Thymus (tissue), 11 donors: ENCODE data around the gene QKI. TPM values are rescaled to one million over a fixed set of nuclear protein-coding genes. Genes with fewer than 3 reads are reported as not detected.

Source experiments
- DNase-seq, 9 donors: peaks; one replicate each; pipeline ENCODE4 v3.0.0-alpha.2; 2013; ENCODE audit warnings: low spot score in 9 of 9, low read depth in 6 of 9, missing footprints in 1 of 9
- H3K27ac ChIP-seq, 2 donors: one replicate each; pipeline ENCODE4 v1.5.1; 2013; ENCODE audit warnings: control low read depth in 1 of 2, low read depth in 1 of 2, low read length in 1 of 2, mild to moderate bottlenecking in 1 of 2, moderate library complexity in 1 of 2
- H3K27me3 ChIP-seq, 2 donors: one replicate each; pipeline ENCODE4 v1.5.1; 2013; ENCODE audit warnings: low read length in 1 of 2; ENCODE audit not compliant: control insufficient read depth in 2 of 2, insufficient read depth in 1 of 2
- H3K36me3 ChIP-seq, 2 donors: one replicate each; pipeline ENCODE4 v1.5.1; 2013; ENCODE audit warnings: low read length in 1 of 2, mild to moderate bottlenecking in 1 of 2, moderate library complexity in 1 of 2; ENCODE audit not compliant: control insufficient read depth in 2 of 2, insufficient read depth in 2 of 2
- H3K4me1 ChIP-seq, 2 donors: one replicate each; pipeline ENCODE4 v1.5.1; 2013; ENCODE audit warnings: low read length in 2 of 2; ENCODE audit not compliant: control insufficient read depth in 2 of 2, insufficient read depth in 2 of 2
- H3K4me3 ChIP-seq, 2 donors: one replicate each; pipeline ENCODE4 v1.5.1; 2013; ENCODE audit warnings: low read length in 2 of 2, control low read depth in 1 of 2, mild to moderate bottlenecking in 1 of 2
- H3K9me3 ChIP-seq, 2 donors: one replicate each; pipeline ENCODE4 v1.5.1; 2013; ENCODE audit warnings: low read length in 1 of 2, mild to moderate bottlenecking in 1 of 2; ENCODE audit not compliant: control insufficient read depth in 2 of 2, insufficient read depth in 1 of 2
- WGBS: extraction: QIAGEN DNeasy Blood & Tissue Kit; methylation state at CpG from one replicate; pipeline ENCODE4 v1.1.7; 2013; 5-methylcytosine and 5-hydroxymethylcytosine counted together
- polyA plus RNA-seq: library from polyadenylated mRNA; stranded (reverse); fragments of 200-250 nt; gene quantifications from one replicate; pipeline ENCODE4 v1.2.3, GENCODE V29; 2013
- total RNA-seq: library from RNA; stranded (reverse); fragments of 120-200 nt; gene quantifications from one replicate; pipeline ENCODE4 v1.2.4, GENCODE V29; 2013
- donor health status: healthy.

QKI gene
- total and polyA plus RNA-seq, 2 donors, result 23.5 to 80.1 TPM

GRCh38 chr6:163599136-163599535, 184.6 kb downstream of the QKI start:
- no peaks in the 10 kb centered on the region for H3K4me1 ChIP-seq

GRCh38 chr6:163599684-163600083, 185.2 kb downstream of the QKI start:
- no peaks in the 10 kb centered on the region for H3K27me3 ChIP-seq
- DNase-seq, result no peak
- no peaks in the 10 kb centered on the region for H3K36me3 ChIP-seq
- no peaks in the 10 kb centered on the region for H3K9me3 ChIP-seq
- WGBS, result 98% methylated on average over 2 of the region's 2 CpGs
- H3K27ac ChIP-seq, result no peak overlapping the region
- H3K4me1 ChIP-seq, result no peaks in the 10 kb centered on the region
- H3K4me3 ChIP-seq, result no peak overlapping the region

More at GRCh38 chr6:163599136-163599535, 184.6 kb downstream of the QKI start:
- no peak overlapping the region for H3K27ac ChIP-seq
- no peaks in the 10 kb centered on the region for H3K36me3 ChIP-seq
- H3K9me3 ChIP-seq, result no peaks in the 10 kb centered on the region
- no peak for DNase-seq
- no peak overlapping the region for H3K4me3 ChIP-seq
- H3K27me3 ChIP-seq, result no peaks in the 10 kb centered on the region

- 93% methylated on average over 5 of the region's 5 CpGs for WGBS
- no peaks in the 10 kb centered on the region for H3K9me3 ChIP-seq
- no peak for DNase-seq
Observed at GRCh38 chr6:163600331-163600730, 185.8 kb downstream of the QKI start.

GRCh38 chr6:163600781-163601180, 186.3 kb downstream of the QKI start:
- Histone ChIP-seq H3K27ac (no peak overlapping the region), H3K36me3 (no peaks in the 10 kb centered on the region), H3K9me3 (no peaks in the 10 kb centered on the region), H3K4me1 (no peaks in the 10 kb centered on the region), H3K27me3 (no peaks in the 10 kb centered on the region), H3K4me3 (no peak overlapping the region)
- WGBS, result 95% methylated on average over 9 of the region's 9 CpGs
- DNase-seq, result no peak

More at GRCh38 chr6:163600331-163600730, 185.8 kb downstream of the QKI start:
- Histone ChIP-seq H3K27ac (no peak overlapping the region), H3K27me3 (no peaks in the 10 kb centered on the region), H3K4me1 (no peaks in the 10 kb centered on the region), H3K36me3 (no peaks in the 10 kb centered on the region), H3K4me3 (no peak overlapping the region)

GRCh38 chr6:163602851-163603250, 188.3 kb downstream of the QKI start:
- Histone ChIP-seq H3K4me1 (no peaks in the 10 kb centered on the region), H3K4me3 (no peak overlapping the region), H3K9me3 (peaks cover 0 to 3% of the 10 kb centered on the region in 2 donors), H3K36me3 (no peaks in the 10 kb centered on the region), H3K27me3 (no peaks in the 10 kb centered on the region), H3K27ac (no peak overlapping the region)
- no peak for DNase-seq
- WGBS, result 86% methylated on average over 14 of the region's 14 CpGs

- no peak for DNase-seq
- peaks cover 0 to 3% of the 10 kb centered on the region in 2 donors for H3K9me3 ChIP-seq
- H3K27me3 ChIP-seq, result no peaks in the 10 kb centered on the region
- H3K27ac ChIP-seq, result no peak overlapping the region
- 84% methylated on average over 2 of the region's 2 CpGs for WGBS
- no peaks in the 10 kb centered on the region for H3K4me1 ChIP-seq
- no peaks in the 10 kb centered on the region for H3K36me3 ChIP-seq
- H3K4me3 ChIP-seq, result no peak overlapping the region
Observed at GRCh38 chr6:163603395-163603794, 188.9 kb downstream of the QKI start.

- Histone ChIP-seq H3K27me3 (no peaks in the 10 kb centered on the region), H3K4me1 (no peaks in the 10 kb centered on the region), H3K27ac (no peak overlapping the region), H3K4me3 (no peak overlapping the region), H3K36me3 (no peaks in the 10 kb centered on the region), H3K9me3 (peaks cover 0 to 3% of the 10 kb centered on the region in 2 donors)
- DNase-seq, result no peak
- 60% methylated on average over 4 of the region's 4 CpGs for WGBS
Observed at GRCh38 chr6:163605385-163606097, 191.0 kb downstream of the QKI start.

- Histone ChIP-seq H3K36me3 (no peaks in the 10 kb centered on the region), H3K27me3 (no peaks in the 10 kb centered on the region), H3K4me1 (no peaks in the 10 kb centered on the region), H3K4me3 (no peak overlapping the region), H3K27ac (no peak overlapping the region), H3K9me3 (peaks cover 0 to 3% of the 10 kb centered on the region in 2 donors)
- WGBS, result 93% methylated on average over 10 of the region's 10 CpGs
- no peak for DNase-seq
Observed at GRCh38 chr6:163607792-163608191, 193.3 kb downstream of the QKI start.

- H3K27me3 ChIP-seq, result no peaks in the 10 kb centered on the region
- WGBS, result 54% methylated on average over 17 of the region's 17 CpGs
- no peak overlapping the region for H3K27ac ChIP-seq
- no peak overlapping the region for H3K4me3 ChIP-seq
- no peak for DNase-seq
- no peaks in the 10 kb centered on the region for H3K4me1 ChIP-seq
- no peaks in the 10 kb centered on the region for H3K36me3 ChIP-seq
- H3K9me3 ChIP-seq, result peaks cover 0 to 3% of the 10 kb centered on the region in 2 donors
Observed at GRCh38 chr6:163608204-163608644, 193.7 kb downstream of the QKI start.
